Body of pancreas (tissue), 4 donors: ENCODE data around the gene FAN1.

ENCODE experiments used
- CTCF ChIP-seq, 7 experiments: fragments of 450-650 bp in 4 of 7; fragments of 200-600 bp in 3 of 7; sonication (generic) in 3 of 7; IDR thresholded peaks; one replicate each; pipeline ENCODE4 v1.5.1; 2016 to 2019; ENCODE audit warnings: antibody characterized with exemption in 7 of 7
- POLR2A ChIP-seq, 3 donors: fragments of 450-650 bp; IDR thresholded peaks; one replicate each; pipeline ENCODE4 v1.6.1; 2016; ENCODE audit warnings: antibody characterized with exemption in 3 of 3, mild to moderate bottlenecking in 2 of 3

GRCh38 chr15:30984542-30984941 is 80.8 kb downstream of the FAN1 start:
- TF ChIP-seq CTCF (IDR thresholded peaks at IDR 0.05), result peak in 1 of 7 experiments; percentile 1
- no peak for TF ChIP-seq POLR2A (IDR thresholded peaks at IDR 0.05)
